ENCODE measurements around the gene TXNDC12.
"Not testable (repeated sequence)": the region's sequence is repeated elsewhere in the genome, so short reads cannot be mapped to it uniquely, and the experiment has no call there.

TXNDC12 gene

DNA sequence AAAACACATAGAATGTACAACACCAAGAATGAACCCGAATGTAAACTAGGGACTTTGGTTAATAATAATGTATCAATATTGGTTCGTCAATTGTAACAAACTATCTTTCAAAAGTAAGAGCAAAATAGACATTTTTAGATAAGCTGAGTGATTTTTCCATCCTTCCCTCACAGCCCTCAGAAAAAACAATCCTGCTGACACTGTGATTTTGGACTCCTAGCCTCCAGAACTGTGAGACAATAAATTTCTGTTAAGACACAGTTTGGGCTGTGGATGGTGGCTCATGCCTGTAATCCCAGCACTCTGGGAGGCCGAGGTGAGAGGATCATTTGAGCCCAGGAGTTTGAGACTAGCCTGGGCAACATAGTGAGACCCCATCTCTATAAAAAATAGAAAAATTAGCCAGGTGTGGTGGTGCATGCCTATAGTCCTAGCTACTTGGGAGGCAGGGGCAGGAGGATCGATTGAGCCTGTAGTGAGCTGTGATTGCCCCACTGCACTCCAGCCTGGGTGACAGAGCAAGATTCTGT is 9.3 kb downstream of the TXNDC12 start:
- DNase-seq: not testable (repeated sequence)

DNA sequence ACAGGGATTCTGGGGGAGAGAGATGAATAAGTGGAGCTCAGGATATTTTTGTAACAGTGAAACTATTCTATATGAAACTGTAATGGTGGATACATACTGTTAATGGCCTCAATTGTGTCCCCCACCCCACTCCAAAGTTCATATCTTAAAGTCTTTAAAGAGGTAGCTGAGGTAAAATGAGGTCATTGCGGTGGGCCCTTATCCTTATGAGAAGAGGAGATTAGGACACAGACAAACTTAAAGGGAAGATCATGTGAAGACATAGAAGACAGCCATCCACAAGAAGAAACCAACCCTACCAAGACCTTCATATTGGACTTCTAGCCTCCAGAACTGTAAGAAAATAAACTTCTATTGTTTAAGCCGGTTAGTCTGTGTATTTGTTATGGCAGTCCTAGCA is 9.8 kb downstream of the TXNDC12 start:
- DNase-seq: no peak

DNA sequence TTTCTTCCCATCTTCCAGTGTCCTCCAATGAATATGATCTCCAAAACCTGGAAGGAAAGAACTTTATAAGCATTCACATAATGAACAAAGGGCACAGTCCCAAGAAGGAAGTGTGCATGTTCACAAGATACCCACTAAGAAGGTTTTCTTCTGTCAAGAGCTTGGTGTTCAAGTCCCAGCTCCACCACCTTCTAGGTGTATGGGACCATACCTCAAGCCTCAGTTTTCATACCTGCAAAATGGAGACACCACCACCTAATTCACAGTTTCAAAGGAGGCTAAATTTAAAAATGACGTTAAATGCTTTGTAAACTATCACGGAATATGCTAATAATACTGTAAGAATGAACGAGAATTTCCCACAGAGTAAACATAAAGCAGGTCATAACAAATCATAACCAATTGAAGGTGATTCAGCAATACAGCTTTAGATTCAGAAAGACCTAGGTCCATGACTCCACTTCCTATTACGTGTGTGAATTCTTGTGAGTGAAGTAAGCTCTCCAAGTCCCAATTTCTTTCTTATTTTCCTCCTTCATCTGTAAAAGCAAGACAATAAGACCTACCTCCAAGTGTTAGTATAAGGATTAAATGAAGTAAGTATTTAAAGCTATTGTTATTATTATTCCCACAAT is 13.3 kb downstream of the TXNDC12 start:
- DNase-seq: no peak

DNA sequence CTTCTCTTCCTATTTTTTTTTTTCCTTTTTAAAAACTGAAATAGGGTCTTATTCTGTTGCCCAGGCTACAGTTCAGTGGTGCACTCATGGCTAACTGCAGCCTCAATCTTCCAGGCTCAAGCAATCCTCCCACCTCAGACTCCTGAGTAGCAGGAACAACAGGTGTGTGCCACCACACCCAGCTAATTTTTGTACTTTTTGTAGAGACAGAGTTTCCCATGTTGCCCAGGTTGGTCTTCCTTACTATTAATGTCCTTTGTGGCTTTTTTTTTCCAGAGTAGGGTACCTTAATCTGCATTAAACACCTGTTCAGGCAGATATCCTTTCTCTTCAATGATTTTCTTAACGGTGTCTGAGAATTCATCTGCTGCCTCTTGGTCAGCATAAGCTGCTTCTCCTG is 17.1 kb downstream of the TXNDC12 start:
- DNase-seq: no peak

DNA sequence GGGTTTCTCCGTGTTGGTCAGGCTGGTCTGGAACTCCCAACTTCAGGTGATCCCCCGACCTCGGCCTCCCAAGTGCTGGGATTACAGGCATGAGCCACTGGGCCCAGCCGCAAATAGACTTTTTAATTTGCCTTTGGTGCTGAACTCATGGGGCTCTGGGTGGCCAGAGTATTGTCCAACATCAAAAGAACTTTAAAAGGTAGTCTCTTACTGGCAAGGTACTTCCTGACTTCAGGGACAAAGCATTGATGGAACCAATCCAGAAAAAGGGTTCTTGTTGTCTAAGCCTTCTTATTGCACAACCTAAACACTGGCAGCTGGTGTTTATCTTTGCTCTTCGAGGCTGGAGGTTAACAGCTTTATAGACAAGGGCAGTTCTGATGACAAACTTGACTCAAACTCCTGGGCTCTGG is 17.6 kb downstream of the TXNDC12 start:
- no peak for DNase-seq

DNA sequence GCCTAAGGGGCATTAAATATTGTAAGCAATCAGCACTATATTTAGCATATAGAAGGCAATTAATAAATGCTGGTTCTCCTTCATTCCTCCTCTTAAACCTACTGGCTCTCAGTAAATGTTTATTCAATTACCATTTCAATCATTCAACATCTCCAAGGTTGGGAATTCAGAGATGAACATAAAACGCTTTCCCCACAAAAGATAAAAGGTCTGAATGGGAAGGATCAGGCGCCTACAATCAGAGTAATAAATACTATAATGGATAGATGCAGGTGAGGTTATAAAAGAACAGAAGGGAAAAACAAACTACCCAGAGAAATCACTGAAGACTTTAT is 21.0 kb downstream of the TXNDC12 start:
- DNase-seq: no peak

DNA sequence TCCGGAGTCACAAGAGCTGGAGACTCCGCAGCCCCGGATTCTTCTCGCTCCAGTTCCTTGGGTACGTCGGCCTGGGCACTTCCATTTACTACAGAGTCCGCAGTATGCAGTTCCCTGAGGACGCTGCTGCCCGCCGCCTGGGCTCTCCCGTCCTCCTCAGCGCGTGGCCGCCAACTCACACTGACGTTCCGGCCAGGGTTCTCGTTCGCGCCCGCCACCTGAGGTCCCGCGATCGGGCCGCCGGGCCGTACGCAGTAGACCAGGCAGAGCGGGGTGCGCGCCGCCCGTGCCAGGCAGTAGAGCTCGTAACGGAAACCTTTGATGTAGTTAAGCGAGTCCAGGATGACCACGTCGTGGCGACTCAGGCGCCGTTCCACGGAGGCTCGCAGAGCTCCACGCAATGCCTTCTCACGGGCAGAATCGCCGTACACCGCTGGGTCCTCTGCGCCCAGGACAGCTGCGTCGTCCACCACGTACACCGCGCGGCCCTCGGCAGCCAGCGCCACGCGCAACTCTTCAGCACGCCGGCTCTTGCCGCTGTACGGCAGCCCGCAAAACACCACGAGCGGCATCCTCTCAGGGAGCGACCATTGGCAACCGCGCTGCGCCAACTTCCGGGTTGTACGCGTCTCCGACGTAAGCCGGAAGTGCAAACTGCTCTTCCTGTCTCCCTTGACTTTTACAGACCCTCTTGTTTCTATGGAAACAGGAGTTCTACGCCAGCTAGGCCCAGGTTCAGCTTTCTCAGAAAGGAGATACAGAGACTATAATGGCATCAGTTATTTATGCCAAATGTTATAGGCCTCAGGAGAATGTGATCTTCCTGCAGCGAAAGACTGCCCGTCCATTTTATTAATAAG is 21.6 kb downstream of the TXNDC12 start, which contains the start of gene KTI12:
KTI12 (minus strand) TSS at position 621 of the 860 bp plus-strand sequence; CDS start at position 572, 49 bp downstream.
- peak; percentile 85 to 95 for DNase-seq

DNA sequence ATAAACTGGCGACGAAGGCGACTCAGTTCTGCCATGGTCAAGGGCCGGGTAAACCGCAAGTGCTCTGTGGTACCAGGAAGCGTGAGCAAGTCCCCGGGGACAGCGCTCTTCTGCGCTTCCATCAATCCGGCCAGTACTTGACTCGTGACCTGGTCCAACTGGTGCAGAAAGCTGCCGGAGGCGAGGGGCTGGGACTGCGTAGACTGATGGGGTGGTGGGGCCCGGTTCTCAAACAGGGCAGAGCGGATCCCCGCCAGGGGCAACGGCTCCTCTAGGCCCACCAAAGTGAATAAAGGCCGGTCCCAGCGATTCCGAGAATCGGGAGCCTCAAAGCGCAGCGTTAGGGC is 22.2 kb downstream of the TXNDC12 start:
- peak in 1 of 2 experiments; percentile 22 for DNase-seq

DNA sequence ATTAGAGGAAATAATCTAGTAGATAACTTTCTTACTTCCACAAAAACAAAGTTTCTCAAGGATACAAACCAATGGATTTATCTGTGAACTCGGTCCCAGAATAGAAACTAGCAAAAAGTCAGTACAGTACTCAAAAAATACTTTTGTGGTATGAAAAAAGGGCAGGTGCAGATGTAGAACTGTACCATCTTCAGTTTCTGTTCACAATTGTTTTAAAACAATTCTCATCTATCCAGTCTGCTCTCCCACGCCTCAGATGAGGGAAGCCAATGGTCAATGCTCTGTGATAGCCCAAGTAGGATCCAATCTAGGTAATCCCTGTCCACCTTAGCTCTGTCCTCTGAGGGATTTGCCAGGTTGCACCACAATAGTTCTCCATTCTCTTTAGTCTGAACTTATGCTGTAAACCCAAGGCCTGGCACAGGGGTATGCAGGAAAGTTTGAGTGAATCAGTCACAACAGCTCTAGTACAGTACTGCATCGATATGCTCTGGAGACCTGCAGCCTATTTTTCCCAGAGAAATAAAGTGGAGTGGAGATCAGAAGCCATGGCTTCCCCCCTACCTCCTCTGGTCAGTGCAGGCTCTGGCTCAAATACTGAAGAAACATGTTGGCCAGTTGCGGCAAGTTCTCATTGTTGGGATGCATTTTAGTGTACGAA is 22.7 kb downstream of the TXNDC12 start:
- DNase-seq: no peak

DNA sequence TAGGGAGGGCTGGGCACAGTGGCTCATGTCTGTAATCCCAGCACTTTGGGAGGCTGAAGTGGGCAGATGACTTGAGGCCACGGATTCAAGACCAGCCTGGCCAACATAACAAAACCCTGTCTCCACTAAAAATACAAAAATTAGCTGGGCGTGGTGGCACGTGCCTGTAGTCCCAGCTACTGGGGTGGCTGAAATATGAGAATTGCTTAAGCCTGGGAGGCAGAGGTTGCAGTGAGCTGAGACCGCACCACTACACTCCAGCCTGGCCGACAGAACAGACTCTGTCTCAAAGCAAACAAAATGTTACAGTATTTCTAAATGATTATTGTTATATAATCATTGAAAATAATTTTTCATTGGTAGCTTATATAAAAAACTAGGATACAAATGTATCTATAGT is 26.2 kb downstream of the TXNDC12 start:
- DNase-seq: not testable (repeated sequence)

DNA sequence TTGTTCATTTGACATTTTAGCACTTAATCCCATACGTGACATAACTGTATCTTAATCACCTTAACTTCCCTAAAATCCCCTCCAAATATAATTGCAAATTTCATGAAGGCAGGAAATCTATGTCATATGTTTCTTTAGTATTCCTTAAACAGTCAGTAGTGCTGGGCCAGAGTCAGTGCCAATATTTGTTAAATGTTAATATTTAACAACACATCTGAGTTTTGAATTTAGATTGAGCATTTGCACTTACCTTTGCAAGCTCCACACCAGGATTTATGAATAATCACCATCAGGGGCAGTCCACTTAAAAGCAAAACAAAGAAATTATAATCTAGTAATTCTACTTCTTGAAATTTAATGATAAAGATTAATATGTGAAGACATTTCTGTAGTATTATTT is 26.7 kb downstream of the TXNDC12 start:
- no peak for DNase-seq

DNA sequence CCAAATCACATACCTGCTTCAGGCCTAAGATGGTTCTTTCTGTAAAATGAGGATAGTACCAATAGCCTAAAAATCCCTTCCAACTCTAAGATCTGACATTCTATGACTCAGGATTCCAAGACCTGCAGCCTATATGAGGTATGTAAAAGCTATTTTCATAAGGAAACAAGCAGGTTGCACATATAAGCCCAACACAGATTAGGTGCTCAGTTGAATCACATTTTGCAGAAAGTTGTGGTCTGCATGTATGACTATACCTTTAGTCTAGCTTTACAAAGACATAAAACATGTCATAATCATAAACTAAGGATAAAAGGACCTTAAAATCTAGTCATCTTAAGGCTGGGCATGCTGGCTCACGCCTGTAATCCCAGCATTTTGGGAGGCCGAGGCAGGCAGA is 28.7 kb downstream of the TXNDC12 start:
- DNase-seq: no peak

DNA sequence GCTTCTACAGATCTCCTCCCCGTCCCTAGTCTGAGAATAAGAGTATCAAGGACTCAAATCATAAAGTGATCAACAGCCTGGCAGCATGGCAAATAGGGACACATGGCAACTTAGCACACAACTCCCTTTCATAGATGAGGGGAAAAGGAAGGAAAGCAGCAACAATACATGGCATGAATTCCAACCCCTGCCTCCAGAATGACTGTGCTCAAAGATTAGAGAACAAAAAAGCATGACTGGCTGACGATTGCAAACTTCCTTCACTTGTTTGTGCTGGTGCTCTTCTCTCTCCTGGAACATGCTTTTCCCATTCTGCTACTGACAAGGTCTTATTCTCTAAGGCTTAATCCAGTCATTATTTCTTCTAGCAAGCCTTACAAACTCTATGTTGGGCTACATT is 32.9 kb downstream of the TXNDC12 start:
- DNase-seq: no peak

DNA sequence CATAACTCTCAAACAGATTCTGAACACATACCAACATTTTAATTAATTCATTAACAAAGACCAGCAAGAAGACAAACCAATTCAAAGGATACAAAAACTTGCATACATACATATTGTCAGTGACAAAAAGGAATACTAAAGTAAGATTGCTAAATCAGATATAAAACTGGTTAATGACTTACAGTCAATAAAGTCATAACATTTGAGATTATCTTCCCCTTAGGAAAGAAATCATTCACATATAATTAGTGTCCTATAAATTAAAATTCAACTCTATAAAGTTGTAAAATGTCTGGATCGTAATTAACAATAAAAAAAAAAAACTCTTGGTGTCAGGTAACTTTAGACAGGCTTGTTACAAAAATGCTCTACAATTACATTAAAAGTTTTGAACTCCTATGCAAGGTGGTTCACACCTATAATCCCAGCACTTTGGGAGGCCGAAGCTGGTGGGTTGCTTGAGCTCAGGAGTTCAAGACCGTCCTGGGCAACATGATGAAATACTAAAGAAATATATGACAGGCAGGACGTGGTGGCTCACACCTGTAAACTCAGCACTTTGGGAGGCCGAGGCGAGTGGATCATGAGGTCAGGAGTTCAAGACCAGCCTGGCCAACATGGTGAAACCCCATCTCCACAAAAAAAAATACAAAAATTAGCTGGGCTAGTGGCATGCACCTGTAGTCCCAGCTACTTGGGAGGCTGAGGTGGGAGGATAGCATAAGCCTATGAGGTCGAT is 46.8 kb downstream of the TXNDC12 start:
- DNase-seq: no peak

DNA sequence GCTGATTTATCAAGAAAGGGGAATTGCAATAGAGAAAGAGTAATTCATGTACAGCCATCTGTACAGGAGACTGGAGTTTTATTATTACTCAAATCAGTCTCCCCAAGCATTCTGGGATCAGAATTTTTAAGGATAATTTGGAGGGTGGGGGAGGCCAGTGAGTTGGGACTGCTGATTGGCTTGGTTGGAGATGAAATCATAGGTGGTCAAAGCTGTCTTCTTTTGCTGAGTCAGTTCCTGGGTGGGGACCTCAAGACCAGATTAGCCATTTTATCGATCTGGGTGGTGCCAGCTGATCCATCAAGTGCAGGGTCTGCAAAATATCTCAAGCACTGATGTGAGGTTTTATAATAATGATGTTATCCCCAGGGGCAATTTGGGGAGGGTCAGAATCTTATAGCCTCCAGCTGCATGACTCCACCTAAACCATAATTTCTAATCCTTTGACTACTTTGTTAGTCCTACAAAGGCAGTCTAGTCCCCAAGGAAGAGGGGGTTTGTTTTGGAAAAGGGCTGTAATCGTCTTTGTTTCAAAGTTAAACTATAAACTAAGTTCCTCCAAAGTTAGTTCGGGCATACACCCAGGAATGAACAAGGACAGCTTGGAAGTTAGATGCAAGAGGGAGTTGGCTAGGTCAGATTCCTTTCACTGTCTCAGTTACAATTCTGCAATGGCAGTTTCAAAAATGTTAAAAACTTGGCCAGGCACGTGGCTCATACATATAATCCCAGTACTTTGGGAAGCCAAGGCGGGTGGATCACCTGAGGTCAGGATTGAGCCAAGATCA is 47.6 kb downstream of the TXNDC12 start:
- DNase-seq: no peak

DNA sequence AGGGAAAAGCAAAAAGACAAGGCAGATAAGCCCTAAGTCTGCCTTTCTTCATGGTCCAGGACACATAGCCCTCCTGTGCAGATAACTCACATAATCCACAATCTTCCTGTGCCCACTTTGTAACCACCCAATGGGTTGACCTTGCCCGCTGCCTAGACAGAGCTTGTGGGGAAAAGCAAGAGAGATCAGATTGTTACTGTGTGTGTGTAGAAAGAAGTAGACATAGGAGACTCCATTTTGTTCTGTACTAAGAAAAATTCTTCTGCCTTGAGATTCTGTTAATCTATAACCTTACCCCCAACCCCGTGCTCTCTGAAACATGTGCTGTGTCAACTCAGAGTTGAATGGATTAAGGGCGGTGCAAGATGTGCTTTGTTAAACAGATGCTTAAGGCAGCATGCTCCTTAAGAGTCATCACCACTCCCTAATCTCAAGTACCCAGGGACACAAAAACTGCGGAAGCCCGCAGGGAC is 48.9 kb downstream of the TXNDC12 start:
- DNase-seq: not testable (repeated sequence)

DNA sequence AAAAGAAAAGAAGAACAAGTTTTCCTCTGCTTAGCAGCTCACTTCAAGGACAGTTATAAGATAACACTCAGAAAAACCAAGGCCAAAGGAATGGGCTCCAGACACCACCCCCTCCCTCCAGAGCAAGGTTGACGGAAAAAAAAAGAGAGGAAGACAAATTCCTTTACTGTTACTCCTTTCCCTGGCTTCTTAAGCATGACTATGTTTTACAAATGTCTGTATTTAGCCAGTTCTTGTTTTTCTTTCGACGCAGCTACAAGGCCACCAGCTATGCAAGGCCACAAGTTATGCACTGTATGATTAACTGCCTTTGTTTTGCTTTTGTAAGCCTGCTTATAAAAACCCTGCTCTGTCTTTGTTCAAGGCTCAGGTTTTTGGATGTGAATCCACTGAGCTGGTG is 49.4 kb downstream of the TXNDC12 start:
- not testable (repeated sequence) for DNase-seq

DNA sequence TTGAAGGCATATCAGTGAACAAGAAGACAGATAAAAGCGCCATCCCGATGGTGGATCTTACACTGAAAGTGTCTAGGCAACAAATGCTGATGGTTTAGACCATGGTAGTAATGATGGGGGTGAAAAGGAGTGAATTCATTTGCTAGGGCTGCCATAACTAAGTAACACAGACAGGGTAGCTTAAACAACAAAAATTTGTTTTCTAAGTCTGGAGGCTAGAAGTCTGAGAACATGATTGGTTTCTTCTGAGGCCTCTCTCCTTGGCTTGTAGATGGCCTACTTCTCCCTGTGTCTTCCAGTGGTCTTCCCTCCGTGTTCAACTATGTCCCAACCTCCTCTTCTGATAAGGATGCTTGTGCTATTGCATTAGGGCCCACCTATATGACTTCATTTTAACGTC is 51.1 kb downstream of the TXNDC12 start:
- DNase-seq: no peak

DNA sequence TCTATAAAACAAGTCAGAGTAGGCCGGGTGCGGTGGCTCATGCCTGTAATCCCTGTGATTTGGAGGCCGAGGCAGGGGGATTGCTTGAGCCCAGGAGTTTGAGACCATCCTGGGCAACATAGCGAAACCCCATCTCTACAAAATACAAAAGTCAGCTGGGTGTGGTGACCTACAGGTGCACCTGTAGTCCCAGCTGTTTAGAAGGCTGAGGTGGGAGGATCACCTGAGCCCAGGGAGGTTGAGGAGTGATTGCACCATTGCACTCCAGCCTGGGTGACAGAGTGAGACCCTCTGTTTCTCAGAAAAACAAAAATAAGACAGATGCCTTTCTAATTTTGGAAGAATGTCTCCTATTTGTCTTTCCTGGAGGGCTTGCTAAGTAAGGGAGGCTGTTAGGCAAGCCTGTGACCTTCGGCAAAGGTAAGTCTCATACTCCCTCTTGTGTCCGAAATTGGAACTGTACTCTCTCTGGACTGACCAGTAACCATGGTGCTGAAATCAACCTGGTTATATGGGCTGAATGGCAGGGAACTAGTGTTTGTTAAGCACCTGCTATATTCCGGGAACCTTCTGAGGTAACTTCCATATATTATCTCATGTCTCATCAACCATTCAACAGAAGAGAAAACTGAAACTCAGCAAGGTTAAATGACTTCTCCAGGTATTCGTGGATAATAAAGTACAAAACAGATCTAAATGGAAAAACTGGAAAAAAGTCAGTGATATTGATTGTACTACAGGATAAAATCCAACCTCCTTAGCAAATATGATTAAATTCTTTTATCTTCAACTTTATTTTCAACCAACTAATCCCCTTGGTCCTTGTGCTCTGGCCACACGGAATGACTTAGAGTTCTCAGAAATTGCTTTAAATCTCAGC is 52.7 kb downstream of the TXNDC12 start:
- peak; percentile 94 to 96 for DNase-seq

DNA sequence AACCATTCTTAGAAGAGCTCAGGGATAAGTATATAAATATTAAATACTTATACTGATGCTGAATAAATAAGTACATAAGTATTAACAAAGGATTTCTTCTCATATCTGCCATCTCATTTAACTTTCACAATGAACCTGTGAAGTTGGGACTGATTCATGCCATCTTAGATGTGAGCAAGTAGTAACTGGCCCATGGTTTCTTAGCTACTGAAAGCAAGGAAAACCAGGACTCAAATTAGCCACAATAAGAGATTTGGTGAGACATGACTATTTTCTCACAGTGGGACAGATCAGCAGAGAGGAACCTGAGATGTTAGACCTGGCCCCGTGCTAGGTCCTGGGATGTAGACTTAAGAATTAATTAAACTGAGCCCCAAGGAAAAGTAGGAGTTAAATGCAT is 56.3 kb downstream of the TXNDC12 start:
- no peak for DNase-seq

DNA sequence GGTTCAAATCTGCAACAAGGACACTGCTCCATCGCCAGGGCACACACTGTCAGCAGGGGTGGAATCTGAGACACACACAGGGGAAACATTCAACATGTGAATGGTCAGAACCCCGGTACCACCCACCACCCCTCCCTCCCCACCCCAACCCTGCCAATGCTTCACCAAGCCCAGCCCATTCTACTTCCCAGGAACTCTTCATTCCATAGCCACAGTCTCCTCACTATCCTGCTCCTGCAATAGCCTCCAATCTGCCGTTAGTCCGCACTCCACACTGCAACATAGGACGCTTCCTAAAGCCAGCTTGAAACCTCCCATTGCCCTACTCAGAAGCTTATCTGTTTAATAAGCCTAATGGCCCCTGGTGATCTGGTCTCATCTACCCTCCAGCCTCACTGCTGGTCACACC is 57.0 kb downstream of the TXNDC12 start:
- no peak for DNase-seq
